Stimulated activated CD8-positive, alpha-beta memory T cell treated with anti-CD3 and anti-CD28 coated beads, Interleukin-15, amount 100 ng/mL, for 4 hours (primary cell): Measurements from ENCODE around the gene SLC15A5.

Experiments
- DNase-seq, 2 donors: peaks; one replicate each; pipeline ENCODE4 v3.0.0-alpha.2; 2020; ENCODE audit warnings: low read depth in 2 of 2

The SLC15A5 gene, protein sequence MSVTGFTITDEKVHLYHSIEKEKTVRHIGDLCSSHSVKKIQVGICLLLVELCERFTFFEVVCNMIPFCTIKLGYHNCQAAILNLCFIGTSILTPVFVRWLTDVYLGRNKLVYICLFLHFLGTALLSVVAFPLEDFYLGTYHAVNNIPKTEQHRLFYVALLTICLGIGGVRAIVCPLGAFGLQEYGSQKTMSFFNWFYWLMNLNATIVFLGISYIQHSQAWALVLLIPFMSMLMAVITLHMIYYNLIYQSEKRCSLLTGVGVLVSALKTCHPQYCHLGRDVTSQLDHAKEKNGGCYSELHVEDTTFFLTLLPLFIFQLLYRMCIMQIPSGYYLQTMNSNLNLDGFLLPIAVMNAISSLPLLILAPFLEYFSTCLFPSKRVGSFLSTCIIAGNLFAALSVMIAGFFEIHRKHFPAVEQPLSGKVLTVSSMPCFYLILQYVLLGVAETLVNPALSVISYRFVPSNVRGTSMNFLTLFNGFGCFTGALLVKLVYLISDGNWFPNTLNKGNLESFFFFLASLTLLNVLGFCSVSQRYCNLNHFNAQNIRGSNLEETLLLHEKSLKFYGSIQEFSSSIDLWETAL

DNA sequence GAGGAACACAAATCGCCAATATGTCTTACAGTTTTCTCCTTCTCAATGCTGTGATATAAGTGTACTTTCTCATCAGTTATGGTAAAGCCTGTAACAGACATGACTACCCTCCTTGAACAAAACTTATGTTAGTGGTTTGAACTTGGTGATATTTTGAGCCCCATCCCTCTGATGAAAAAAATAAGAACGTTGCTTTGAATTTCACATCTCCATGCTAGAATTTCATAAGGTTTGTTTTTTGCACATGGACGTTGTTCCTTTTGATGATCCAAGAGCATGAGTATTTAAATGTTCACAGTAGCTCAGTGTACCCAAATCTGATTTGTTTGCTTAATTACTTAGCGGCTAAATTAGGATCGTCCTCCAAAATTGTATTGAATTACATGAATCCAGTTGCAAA lies at the start of gene SLC15A5:
Gene SLC15A5, minus strand, starts transcription at position 101 of the 400 bp plus-strand sequence. Its CDS starts 0 bp downstream, at position 101.
- no peak for DNase-seq

- no peak for DNase-seq
Measured at GRCh38 chr12:16325426-16325825, 47.9 kb upstream of the SLC15A5 start.

DNA sequence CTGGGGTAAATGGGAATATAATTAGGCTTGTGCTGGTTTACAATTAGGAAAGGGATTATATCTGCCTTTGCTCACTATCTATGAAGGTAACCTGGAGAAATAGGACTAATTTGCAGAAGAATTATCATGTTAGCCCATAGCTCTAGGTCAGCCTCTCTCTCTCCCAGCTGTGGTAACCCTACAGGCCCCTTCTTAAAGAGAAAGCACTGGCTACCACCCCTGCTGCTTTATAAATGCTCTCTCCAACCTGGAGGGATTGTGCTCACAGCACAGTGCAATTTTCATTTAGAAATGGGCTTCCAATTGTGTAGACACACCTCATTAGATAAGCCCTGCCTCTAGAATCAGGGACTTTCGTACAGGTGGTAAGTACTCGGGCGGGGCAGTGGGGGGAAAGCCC lies 47.3 kb upstream of the SLC15A5 start:
- DNase-seq = no peak

DNA sequence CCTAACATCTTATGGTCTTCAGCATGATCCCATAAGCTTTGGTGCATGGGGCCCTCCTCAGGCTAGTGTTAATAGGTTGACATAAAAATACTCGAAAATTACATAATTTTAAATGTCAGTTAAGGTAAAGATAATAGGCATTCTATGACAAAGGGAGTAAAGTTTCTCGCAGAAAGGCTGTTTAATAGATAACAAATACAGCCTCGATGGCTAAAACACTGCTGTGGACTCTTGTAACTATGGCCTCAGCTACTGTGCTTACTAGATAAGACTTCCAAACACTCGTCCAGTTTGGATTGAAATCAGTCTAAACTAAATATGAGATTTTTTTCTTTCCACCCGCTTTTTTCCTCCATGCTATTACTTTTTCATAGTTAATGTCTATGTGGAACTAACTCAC lies 46.8 kb upstream of the SLC15A5 start:
- no peak for DNase-seq

DNA sequence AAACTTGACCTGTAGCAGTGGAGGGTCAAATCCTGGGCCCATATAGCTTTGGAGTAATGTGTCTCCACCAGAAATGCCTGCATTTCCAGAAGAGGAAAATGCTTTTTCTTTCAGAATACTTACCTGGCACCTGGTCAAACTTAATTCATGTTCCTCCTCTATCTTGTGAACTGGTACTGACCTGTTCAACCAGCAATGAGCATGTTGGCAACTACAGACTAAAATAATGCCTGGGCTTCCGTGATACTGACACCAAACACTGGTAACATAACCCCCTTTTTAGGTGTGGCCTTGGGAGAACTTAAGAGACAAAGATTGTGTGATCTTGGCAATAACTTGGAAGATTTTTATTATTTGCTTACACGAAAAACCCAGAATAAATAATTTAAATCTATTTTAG lies 46.2 kb upstream of the SLC15A5 start:
- DNase-seq = no peak

- no peak for DNase-seq
Measured at GRCh38 chr12:16323010-16323409, 45.5 kb upstream of the SLC15A5 start.

DNA sequence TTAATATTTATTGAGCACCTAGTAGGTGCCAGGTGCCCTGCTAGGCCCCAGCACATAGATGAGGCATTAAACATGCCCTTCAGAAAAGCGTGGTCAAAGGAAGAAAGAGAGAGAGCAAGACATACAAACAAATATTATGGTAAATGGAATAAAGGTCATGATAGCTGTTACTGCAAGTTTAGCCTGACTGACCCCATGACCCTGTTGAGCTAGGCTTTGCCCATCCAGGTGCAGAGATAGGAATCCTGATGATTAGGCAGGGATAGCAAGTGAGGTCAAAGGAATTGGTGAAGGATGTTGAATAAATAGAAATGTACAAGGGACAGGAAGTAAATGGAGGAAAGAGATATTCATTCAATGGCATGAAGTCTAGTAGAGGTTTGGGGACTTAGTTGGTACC lies 33.4 kb upstream of the SLC15A5 start:
- no peak for DNase-seq

DNA sequence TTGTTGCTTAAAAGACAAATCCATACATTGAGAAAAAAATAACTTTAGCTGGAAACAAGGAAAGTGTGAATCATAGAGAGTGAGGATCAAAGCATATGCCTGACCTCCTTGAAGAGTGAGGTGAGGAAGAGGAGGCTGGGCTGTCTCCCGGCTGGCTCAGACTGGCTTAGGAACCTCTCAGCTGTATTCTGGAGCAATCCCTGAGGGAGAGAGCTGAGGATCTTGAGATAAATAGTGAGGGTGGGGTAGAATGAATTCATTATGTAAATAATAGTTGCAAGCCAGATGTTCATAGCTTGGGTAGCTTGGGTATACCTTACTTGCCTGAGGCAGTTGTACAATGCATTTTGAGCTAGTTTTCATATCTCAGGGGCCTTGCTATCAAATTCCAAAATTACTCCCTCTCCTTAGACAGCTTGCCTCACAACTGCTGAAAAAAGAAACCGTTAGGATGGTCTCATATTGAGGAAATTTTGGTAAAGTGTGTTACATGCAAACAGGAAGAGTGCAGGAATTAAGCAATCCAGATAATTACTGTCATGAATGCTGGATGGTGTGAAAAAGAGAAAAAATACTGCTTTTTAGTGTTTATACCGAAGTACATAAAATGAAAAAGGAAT lies 30.5 kb upstream of the SLC15A5 start:
- DNase-seq = no peak

- no peak for DNase-seq
Measured at GRCh38 chr12:16303939-16304338, 26.5 kb upstream of the SLC15A5 start.

- DNase-seq = no peak
Measured at GRCh38 chr12:16300736-16301135, 23.3 kb upstream of the SLC15A5 start.

DNA sequence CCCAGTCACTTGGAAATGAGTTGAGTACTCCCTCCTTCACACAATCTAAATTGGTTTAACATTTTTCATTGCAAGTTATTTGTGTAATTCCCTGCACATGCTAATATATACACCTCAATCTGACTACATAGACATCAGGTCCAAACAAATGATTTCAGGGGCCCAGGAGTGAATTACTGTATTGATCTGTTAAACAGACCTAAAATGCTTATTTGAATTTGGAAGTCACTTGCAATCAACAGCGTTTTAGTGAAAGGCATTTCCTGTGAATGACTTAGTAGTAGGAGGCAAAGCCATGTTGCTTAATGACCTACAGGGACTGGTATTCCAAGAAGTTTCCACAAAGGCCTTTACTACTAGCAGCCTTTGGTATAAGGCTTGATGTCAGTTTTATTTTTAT lies 22.6 kb upstream of the SLC15A5 start:
- DNase-seq = no peak

DNA sequence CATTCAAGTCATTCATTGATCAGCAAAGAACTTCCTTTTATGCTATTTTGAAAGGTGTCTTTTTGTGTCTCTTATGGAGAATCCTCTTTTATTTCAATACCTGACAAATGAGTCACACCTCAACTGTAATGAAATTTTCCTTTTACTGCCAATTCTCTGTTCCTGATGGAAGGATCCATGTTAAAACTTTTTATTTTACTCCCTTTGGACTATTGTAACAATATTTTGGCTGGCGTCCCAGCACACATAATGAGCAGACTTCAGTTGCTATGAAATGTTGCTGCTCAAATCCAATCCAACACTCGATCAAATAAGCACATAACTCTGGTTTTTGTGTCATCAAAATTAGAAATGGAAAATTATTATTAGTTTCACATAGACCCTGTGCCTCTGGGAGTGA lies 21.9 kb upstream of the SLC15A5 start:
- no peak for DNase-seq

- no peak for DNase-seq
Measured at GRCh38 chr12:16297521-16297920, 20.0 kb upstream of the SLC15A5 start.

DNA sequence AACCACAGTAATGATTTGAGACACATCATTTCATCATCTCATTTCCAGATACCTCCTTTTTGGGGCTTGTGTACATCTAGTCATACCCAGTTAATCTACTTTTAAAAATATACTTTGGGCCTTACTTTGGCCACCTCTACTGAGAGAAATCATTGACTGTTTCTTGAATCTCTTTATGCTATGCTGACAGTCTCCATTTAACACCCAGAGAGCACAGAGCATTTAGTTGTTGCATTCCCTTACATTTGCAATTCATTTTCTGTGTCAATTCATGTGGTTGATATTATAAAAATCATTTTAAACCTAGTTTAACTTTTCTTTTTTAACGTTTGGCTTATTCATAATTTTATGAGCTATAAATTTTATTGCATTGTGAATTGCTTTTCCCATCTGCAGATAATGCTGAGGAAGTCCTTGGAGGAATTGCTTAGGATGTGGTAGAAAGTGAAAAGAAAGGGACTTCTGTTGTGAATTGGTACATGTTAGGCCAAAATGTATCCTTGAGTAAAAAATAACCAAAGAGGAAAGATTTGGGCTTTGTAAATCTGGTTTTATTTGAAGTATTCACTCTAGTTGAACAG lies 17.0 kb upstream of the SLC15A5 start:
- no peak for DNase-seq

GRCh38 chr12:16291032-16291431 lies 13.5 kb upstream of the SLC15A5 start:
- DNase-seq = no peak

DNA sequence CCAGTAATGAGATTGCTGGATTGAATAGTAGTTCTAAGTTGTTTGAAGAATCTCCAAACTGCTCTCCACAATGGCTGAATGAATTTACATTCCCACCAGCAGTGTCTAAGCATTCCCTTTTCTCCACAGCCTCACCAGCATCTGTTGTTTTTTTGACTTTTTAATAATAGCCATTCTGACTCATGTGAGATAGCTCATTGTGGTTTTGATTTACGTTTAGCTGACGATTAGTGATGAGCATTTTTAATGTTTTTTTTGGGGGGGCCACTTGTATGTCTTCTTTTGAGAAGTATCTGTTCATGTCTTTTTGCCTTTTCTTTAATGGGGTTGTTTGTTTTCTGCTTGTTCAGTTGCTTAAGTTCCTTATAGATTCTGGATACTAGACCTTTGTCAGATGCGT lies 8.1 kb upstream of the SLC15A5 start:
- DNase-seq = no peak

DNA sequence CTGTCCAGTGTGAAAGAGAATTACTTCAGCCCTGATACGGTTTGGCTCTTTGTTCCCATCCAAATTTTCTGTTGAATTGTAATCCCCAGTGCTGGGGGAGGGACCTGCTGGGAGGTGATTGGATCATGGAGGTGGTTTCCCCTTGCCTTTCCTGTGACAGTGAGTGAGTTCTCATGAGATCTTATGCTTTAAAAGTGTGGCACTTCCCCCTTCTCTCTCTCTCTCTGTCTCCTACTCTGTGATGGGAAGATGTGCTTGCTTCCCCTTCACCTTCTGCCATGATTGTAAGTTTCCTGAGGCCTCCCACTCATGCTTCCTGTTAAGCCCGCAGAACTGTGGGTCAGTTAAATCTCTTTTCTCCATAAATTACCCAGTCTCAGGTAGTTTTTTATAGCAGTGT lies 5.5 kb upstream of the SLC15A5 start:
- no peak for DNase-seq

- no peak for DNase-seq
Measured at GRCh38 chr12:16282081-16282480, 4.6 kb upstream of the SLC15A5 start.

GRCh38 chr12:16281157-16281556 lies 3.7 kb upstream of the SLC15A5 start:
- no peak for DNase-seq

DNA sequence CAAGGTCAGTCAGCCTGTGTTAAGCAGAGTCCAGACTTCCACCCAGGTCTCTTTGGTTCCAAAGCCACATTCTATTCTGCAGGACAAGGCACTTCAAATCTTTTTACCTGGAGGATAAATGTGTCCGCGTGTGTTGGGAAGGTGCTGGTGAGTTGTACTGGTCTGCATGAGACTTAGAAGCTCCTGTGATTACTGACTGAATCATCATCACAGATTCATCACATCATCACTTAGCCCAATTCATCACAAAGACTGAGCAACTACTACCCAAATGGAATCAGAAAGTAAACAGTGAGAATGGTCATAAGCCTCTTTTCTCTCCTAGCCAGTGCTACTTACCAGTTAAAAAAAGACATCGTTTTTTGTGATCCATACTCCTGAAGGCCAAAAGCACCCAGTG lies 5.3 kb downstream of the SLC15A5 start:
- DNase-seq = no peak

- no peak for DNase-seq
Measured at GRCh38 chr12:16271062-16271461, 6.4 kb downstream of the SLC15A5 start.

DNA sequence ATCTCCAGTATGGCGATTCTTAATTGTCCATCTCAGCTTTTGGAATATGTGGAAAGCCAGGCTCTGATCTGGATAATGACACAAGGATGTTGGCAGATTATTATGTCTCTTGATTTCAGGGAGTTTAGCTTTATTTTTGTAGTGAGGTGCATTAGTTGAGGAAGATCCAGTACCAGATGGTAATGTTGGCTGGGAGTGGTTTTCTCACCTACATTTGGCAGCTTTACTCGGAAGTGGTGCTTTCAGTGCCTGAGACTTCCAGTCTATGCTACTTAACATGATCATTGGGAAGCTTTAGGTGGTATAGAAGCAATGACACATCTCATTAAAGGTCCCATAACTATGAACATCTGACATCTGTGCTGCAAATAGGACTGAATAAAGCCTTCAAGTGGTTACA lies 7.5 kb downstream of the SLC15A5 start:
- DNase-seq = no peak

GRCh38 chr12:16266085-16266484 lies 11.4 kb downstream of the SLC15A5 start:
- no peak for DNase-seq
